ENCODE results near the gene ETNPPL. TPM values are rescaled to one million over a fixed set of nuclear protein-coding genes. Genes with fewer than 3 reads are reported as not detected.

The ETNPPL gene
- total RNA-seq, 1 experiment from 2014 or later: 0.52 TPM

GRCh38 chr4:108731006-108731405 lies 31.8 kb downstream of the ETNPPL start:
- H3K4me3 ChIP-seq (ENCODE audit: low read depth, low read length, poor library complexity, severe bottlenecking): no peak overlapping the region
- no peak overlapping the region for H3K27ac ChIP-seq (ENCODE audit: low read depth, low read length, poor library complexity, severe bottlenecking)
- no peaks in the 10 kb centered on the region for H3K36me3 ChIP-seq (ENCODE audit: insufficient read depth, low read length, poor library complexity, severe bottlenecking)
- DNase-seq (ENCODE audit: low spot score): no peak
- intact Hi-C loops (cut with micrococcal nuclease; ENCODE audit: unreplicated experiment): no loop called here
- ChIA-PET POLR2A (ENCODE audit: low non-redundant PET) (no interaction called here), CTCF (no interaction called here)
- no peak for TF ChIP-seq EZH2 (IDR thresholded peaks at IDR 0.05; ENCODE audit: borderline replicate concordance, low read depth, low read length, poor library complexity, severe bottlenecking)
- no peak for TF ChIP-seq CTCF (conservative IDR thresholded peaks at IDR 0.05; ENCODE audit: low read depth, low read length)
- no peaks in the 10 kb centered on the region for H3K27me3 ChIP-seq (replicated peaks; ENCODE audit: insufficient read depth, low read depth, low read length, poor library complexity)
- peaks cover 8% of the 10 kb centered on the region for H3K9me3 ChIP-seq (ENCODE audit: low read depth, low read length, poor library complexity, severe bottlenecking)
- no peaks in the 10 kb centered on the region for H3K4me1 ChIP-seq (ENCODE audit: insufficient read depth, low read length, poor library complexity, severe bottlenecking)
- no TSS peak for BruUV-seq (replicated peaks)

- BruUV-seq (replicated peaks): no TSS peak
- no peak for DNase-seq (ENCODE audit: low spot score)
- ChIA-PET POLR2A (ENCODE audit: low non-redundant PET) (no interaction called here), CTCF (interaction anchor here (0.6 kb wide), 1 partner anchor 56 kb away, joined by 3 read pairs; no protein-coding TSS in a partner anchor)
- intact Hi-C loops (cut with micrococcal nuclease; ENCODE audit: unreplicated experiment): no loop called here
- Histone ChIP-seq H3K27me3 (replicated peaks; ENCODE audit: insufficient read depth, low read depth, low read length, poor library complexity) (no peaks in the 10 kb centered on the region), H3K4me1 (ENCODE audit: insufficient read depth, low read length, poor library complexity, severe bottlenecking) (no peaks in the 10 kb centered on the region), H3K4me3 (ENCODE audit: low read depth, low read length, poor library complexity, severe bottlenecking) (no peak overlapping the region), H3K36me3 (ENCODE audit: insufficient read depth, low read length, poor library complexity, severe bottlenecking) (no peaks in the 10 kb centered on the region), H3K27ac (ENCODE audit: low read depth, low read length, poor library complexity, severe bottlenecking) (no peak overlapping the region), H3K9me3 (ENCODE audit: low read depth, low read length, poor library complexity, severe bottlenecking) (peaks cover 10% of the 10 kb centered on the region)
- no peak for TF ChIP-seq CTCF (conservative IDR thresholded peaks at IDR 0.05; ENCODE audit: low read depth, low read length)
- TF ChIP-seq EZH2 (IDR thresholded peaks at IDR 0.05; ENCODE audit: borderline replicate concordance, low read depth, low read length, poor library complexity, severe bottlenecking): no peak
Measured at GRCh38 chr4:108730579-108730978, 32.3 kb downstream of the ETNPPL start.

- no peaks in the 10 kb centered on the region for H3K36me3 ChIP-seq (ENCODE audit: insufficient read depth, low read length, poor library complexity, severe bottlenecking)
- no peaks in the 10 kb centered on the region for H3K4me1 ChIP-seq (ENCODE audit: insufficient read depth, low read length, poor library complexity, severe bottlenecking)
- H3K27ac ChIP-seq (ENCODE audit: low read depth, low read length, poor library complexity, severe bottlenecking): no peak overlapping the region
- ChIA-PET CTCF (no interaction called here), POLR2A (ENCODE audit: low non-redundant PET) (no interaction called here)
- no TSS peak for BruUV-seq (replicated peaks)
- no peak overlapping the region for H3K4me3 ChIP-seq (ENCODE audit: low read depth, low read length, poor library complexity, severe bottlenecking)
- H3K9me3 ChIP-seq (ENCODE audit: low read depth, low read length, poor library complexity, severe bottlenecking): peaks cover 15% of the 10 kb centered on the region
- intact Hi-C loops (cut with micrococcal nuclease; ENCODE audit: unreplicated experiment): no loop called here
- H3K27me3 ChIP-seq (replicated peaks; ENCODE audit: insufficient read depth, low read depth, low read length, poor library complexity): no peaks in the 10 kb centered on the region
- TF ChIP-seq EZH2 (IDR thresholded peaks at IDR 0.05; ENCODE audit: borderline replicate concordance, low read depth, low read length, poor library complexity, severe bottlenecking): no peak
- no peak for DNase-seq (ENCODE audit: low spot score)
Measured at GRCh38 chr4:108729731-108730130, 33.1 kb downstream of the ETNPPL start.

- DNase-seq (ENCODE audit: low spot score): no peak
Measured at GRCh38 chr4:108725457-108725856, 37.4 kb downstream of the ETNPPL start.

More at GRCh38 chr4:108725457-108725856, 37.4 kb downstream of the ETNPPL start:
- no peak for TF ChIP-seq CTCF (conservative IDR thresholded peaks at IDR 0.05; ENCODE audit: low read depth, low read length)
- no peak for TF ChIP-seq EZH2 (IDR thresholded peaks at IDR 0.05; ENCODE audit: borderline replicate concordance, low read depth, low read length, poor library complexity, severe bottlenecking)
- H3K27me3 ChIP-seq (replicated peaks; ENCODE audit: insufficient read depth, low read depth, low read length, poor library complexity): no peaks in the 10 kb centered on the region
- H3K4me1 ChIP-seq (ENCODE audit: insufficient read depth, low read length, poor library complexity, severe bottlenecking): no peaks in the 10 kb centered on the region
- POLR2A ChIA-PET (ENCODE audit: low non-redundant PET): no interaction called here
- no TSS peak for BruUV-seq (replicated peaks)
- intact Hi-C loops (cut with micrococcal nuclease; ENCODE audit: unreplicated experiment): no loop called here
- H3K36me3 ChIP-seq (ENCODE audit: insufficient read depth, low read length, poor library complexity, severe bottlenecking): no peaks in the 10 kb centered on the region
- CTCF ChIA-PET: no interaction called here
- H3K4me3 ChIP-seq (ENCODE audit: low read depth, low read length, poor library complexity, severe bottlenecking): no peak overlapping the region
- peaks cover 27% of the 10 kb centered on the region for H3K9me3 ChIP-seq (ENCODE audit: low read depth, low read length, poor library complexity, severe bottlenecking)
- no peak overlapping the region for H3K27ac ChIP-seq (ENCODE audit: low read depth, low read length, poor library complexity, severe bottlenecking)
